WERI-Rb-1 (cell line): ENCODE measurements around the gene MRPL19.

Source experiments
- DNase-seq: peaks from one replicate; pipeline ENCODE4 v3.0.0-alpha.2; 2020
- H3K27ac ChIP-seq: fragments of 250-450 bp; sonication (Bioruptor Pico); 2 replicates; pipeline ENCODE4 v1.5.1; 2020; ENCODE audit warnings: mild to moderate bottlenecking, moderate library complexity
- H3K27me3 ChIP-seq: fragments of 250-450 bp; sonication (Bioruptor Pico); 2 replicates; pipeline ENCODE4 v1.5.1; 2021; ENCODE audit warnings: mild to moderate bottlenecking, low read depth, moderate library complexity; ENCODE audit not compliant: insufficient read depth, severe bottlenecking
- H3K36me3 ChIP-seq: fragments of 250-450 bp; sonication (Bioruptor Pico); 2 replicates; pipeline ENCODE4 v1.5.1; 2020; ENCODE audit warnings: mild to moderate bottlenecking, moderate library complexity
- H3K4me3 ChIP-seq: 2 replicates; pipeline ENCODE4 v1.5.1; 2011; ENCODE audit warnings: low read depth, mild to moderate bottlenecking, control low read depth, low read length
- H3K9me3 ChIP-seq: fragments of 250-450 bp; sonication (Bioruptor Pico); 2 replicates; pipeline ENCODE4 v1.5.1; 2021; ENCODE audit warnings: mild to moderate bottlenecking, moderate library complexity; ENCODE audit not compliant: severe bottlenecking
- CTCF ChIP-seq: IDR thresholded peaks from 2 replicates; pipeline ENCODE4 v1.5.1; 2011; ENCODE audit warnings: low read depth, mild to moderate bottlenecking, control low read depth, inconsistent platforms, low read length

Gene MRPL19

DNA sequence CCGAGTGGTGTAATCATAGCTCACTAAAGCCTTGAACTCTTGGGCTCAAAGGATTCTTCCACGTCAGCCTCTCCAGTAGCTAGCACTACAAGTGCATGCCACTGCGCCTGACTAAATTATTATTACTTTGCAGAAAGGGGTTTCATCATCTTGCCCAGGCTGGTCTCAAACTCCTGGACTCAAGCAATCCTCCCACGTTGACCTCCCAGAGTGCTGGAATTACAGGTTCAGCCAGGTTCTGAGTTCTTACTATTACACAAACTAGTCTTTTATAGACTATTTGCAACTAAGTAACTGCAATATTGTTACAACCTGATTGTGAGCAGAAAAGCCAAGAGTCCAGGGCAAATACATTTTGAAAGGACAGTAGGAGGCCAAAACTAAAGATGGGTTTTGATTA is 35.9 kb upstream of the MRPL19 start:
- Histone ChIP-seq H3K36me3 (no peaks in the 10 kb centered on the region), H3K27ac (no peak overlapping the region), H3K27me3 (peaks cover 69% of the 10 kb centered on the region), H3K4me3 (no peak overlapping the region), H3K9me3 (no peaks in the 10 kb centered on the region)
- DNase-seq, result no peak
- no peak for TF ChIP-seq CTCF

DNA sequence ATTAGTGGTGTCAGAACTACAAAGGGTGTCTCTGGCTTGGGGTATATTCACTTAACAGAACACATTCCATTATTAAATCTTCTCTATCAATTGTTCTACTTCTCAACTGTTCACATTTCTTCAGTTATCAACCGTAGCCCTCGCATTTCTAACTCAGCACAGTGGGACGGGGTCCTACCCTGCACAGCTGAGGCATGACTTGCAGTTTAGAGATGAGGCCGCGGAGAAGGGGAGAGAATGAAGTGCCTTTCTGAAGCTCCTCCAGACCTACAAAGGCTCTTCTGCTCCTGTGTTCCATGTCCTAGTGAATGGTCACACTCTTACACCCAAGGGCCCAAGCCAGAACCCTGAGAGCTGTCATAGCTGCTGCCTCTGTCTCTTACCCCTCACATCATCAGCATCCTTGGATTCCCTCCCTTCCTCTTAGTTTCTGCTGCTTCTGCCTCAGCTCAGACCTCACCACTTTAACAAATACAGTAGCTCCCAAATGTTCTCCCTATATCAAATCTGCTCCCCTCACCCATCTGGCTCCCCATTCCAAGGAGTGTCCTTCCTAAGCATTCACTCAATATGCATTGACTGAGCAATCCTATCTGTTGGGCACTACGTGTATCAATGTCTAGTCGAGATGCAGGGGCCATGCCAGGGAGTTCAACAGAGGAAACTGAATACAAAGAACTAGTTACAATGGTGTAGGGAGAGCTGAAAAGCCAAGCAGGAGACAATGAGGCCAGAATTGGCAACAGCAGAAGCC is 34.3 kb upstream of the MRPL19 start:
- H3K9me3 ChIP-seq, result peaks cover 4% of the 10 kb centered on the region
- no peaks in the 10 kb centered on the region for H3K36me3 ChIP-seq
- H3K27me3 ChIP-seq, result peaks cover 54% of the 10 kb centered on the region
- H3K27ac ChIP-seq, result no peak overlapping the region
- no peak for DNase-seq
- TF ChIP-seq CTCF, result no peak
- no peak overlapping the region for H3K4me3 ChIP-seq

GRCh38 chr2:75612862-75613243 is 33.7 kb upstream of the MRPL19 start:
- TF ChIP-seq CTCF, result no peak
- H3K27me3 ChIP-seq, result peaks cover 55% of the 10 kb centered on the region
- H3K4me3 ChIP-seq, result no peak overlapping the region
- H3K9me3 ChIP-seq, result peaks cover 5% of the 10 kb centered on the region
- no peak overlapping the region for H3K27ac ChIP-seq
- no peaks in the 10 kb centered on the region for H3K36me3 ChIP-seq
- no peak for DNase-seq

DNA sequence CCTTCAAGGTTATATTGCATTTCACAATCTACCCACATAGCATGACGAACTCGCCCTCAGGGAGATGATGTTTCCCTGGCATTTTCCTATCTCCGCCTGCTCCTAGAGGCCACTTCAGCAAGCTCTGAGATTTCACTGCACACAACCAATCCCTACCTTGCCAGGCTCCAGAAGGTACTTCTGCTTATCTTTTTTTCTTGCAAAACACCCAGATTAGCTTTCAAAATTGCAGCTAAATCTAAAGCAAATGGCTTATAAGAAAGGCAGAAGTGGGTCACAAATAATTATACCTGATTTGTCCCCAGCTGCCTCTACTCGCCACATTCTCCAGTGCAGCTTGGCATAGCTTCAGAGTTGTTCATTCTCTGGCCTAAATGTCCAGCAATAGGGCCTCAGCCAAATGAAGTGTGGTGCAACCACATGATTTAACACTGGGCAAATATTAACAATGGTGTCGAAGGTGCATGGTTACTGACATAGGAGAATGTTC is 32.4 kb upstream of the MRPL19 start:
- no peak overlapping the region for H3K27ac ChIP-seq
- peaks cover 44% of the 10 kb centered on the region for H3K27me3 ChIP-seq
- peaks cover 5% of the 10 kb centered on the region for H3K9me3 ChIP-seq
- no peak for TF ChIP-seq CTCF
- H3K36me3 ChIP-seq, result no peaks in the 10 kb centered on the region
- no peak for DNase-seq
- H3K4me3 ChIP-seq, result no peak overlapping the region

DNA sequence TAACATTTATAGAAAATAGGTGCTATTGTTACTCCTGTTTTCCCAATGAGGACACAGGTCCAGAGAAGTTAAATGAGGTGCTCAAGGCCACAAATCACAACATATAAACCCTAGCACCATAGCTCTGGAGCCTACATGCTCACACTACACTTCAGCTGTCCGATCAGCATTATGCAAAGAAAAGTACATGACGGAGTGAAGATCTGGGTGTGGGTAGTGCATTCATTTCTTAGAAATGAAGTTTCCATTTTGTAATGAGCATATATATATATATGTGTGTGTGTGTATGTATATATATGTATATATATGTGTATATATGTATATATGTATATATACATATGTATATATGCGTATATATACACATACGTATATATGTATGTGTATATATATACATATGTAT is 30.2 kb upstream of the MRPL19 start:
- TF ChIP-seq CTCF, result no peak
- Histone ChIP-seq H3K27ac (no peak overlapping the region), H3K4me3 (no peak overlapping the region), H3K9me3 (peaks cover 5% of the 10 kb centered on the region), H3K36me3 (no peaks in the 10 kb centered on the region), H3K27me3 (peaks cover 40% of the 10 kb centered on the region)
- no peak for DNase-seq

GRCh38 chr2:75616933-75617332 is 29.6 kb upstream of the MRPL19 start:
- Histone ChIP-seq H3K27ac (no peak overlapping the region), H3K36me3 (no peaks in the 10 kb centered on the region), H3K27me3 (peaks cover 43% of the 10 kb centered on the region), H3K9me3 (peaks cover 5% of the 10 kb centered on the region), H3K4me3 (no peak overlapping the region)
- TF ChIP-seq CTCF, result no peak
- DNase-seq, result no peak
